Measurements from ENCODE around the gene GPSM1.

The GPSM1 gene

DNA sequence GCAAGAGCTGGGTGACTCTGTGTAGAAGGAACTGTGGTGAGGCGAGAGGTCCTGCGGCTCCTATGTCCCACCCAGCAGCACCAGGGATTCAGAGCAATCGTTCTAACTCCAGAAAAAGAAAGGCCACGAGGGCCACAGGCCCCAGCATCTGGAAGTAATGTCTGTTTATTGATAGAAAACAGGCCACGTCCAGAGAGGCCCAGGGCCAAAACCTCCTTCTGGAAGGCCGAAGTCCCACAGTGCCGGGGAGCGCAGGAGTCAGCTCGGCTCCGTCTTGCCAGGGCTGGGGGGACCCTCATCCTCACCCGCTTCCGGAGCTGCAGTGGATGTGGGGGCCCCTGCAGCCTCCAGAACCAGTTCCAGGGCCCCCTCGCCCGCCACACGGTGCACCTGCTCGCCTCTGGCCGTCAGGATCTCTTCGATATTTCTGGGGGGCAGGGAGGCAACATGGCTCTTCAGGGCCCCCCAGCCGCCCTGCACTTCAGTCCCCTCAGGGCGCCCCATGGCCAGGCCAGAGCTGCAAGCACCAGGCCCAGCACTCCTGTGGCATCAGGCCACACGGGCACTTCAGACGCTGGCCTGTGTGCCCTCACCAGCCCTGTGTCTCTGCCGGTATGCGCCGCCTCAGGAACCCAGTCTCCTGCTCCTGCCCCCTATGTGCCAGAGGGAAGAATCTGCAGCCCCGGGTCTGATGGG, 34.6 kb downstream of the GPSM1 start:
- DNase-seq (ENCODE audit: low spot score): no peak

DNA sequence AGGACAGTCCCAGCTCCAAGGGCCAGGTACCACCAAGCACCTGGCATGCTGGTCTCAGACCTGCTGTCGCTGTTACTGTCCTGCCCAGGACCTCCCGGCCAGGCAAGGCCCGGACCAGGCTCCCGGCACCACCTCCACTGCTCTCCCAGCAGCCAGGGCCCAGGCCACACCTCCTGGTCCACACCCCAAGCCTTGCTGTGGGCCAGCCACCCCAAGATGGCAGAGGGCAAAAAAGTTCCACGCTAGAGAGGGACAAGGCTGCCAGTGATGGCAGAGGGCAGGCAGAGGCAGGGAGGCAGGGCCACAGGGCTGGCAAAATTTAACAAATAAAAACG, 35.1 kb downstream of the GPSM1 start:
- no peak for DNase-seq (ENCODE audit: low spot score)

DNA sequence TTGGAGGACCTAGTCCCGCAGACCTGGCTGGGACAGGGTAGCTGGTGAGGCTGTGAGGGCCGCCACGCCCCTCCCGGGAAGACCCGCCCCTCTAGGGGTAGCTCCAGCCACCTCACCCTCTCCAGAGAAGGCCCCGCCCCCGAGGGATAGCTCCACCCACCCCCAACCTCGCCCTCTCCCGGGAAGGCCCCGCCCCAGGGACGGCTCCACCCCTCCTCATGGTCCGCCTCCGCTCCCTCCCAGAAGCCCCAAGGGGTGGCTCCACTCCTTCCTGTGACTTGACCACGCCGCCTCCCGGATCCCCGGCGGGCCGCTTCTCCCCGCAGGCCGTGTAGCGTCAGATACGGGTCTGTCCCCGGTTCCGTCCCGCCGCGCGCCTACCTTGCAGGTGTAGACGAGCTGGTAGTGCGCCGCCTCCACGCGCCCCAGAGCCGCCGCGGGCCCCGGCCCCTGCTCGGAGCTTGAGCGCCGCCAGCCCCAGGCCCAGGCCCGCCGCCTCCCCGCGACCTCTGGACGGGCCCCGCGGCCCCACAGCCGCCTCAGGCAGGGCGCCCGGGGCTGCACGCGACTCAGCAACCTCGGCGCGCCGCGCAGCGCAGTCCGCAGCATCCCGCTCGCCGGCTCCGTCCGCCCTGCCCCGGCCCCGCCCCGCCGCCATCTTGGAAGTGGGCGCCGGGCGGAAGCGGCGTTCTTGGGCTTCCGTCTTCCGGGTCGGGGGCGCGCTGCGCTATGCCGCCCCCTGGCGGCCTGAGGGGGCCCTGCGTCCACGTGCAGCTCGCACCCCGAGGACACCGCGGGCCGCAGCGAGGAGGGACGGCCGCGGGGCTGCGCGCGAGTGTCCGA, 36.0 kb downstream of the GPSM1 start, which contains the start of gene DNLZ:
Gene DNLZ (minus strand): TSS at position 639 of the 843 bp plus-strand sequence. CDS start 30 bp downstream, at position 609.
- peak; percentile 99 for DNase-seq (ENCODE audit: low spot score)

- no peak for DNase-seq (ENCODE audit: low spot score)
These were observed 36.8 kb downstream of the GPSM1 start for GRCh38 chr9:136363949-136364748.

DNA sequence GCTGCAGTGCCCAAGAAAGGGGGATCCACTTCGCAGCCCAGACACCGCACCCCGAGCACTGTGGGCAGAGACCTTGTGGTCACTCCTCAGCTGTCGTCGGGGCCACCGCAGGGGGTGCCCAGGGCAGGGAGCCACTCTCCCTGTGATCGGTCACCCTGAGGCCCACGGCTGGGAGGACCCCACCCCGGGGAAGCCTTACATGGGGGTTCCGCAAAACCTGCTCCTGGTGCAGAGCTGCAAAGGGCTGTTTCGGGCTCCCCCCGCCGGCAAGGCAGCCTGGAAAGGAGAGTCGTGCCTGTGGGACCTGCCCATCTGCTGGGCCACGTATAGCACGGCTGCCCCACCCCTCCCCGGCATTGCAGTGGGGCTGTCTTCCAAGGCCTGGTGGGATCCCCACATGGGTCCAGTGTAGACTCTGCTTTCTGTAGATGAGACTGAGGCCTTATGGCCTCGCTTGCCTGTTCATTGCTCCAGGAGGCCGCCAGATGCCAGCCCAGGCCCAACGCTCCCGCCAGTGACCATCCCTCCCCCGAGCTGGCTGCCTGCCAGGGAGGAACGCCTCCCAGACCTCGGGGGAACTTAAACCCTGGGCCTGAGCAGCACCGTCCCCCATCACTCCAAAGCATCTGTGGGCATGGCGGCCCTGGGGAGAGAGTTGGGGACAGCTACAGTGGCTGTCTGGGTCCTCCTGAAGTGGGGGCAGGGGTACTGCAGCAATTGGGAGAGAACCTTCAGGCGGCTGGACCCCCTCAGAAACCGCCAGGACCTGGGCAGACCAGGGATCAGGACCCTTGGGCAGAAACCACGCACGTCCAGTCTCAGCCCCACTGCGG, 37.8 kb downstream of the GPSM1 start:
- DNase-seq (ENCODE audit: low spot score): no peak

DNA sequence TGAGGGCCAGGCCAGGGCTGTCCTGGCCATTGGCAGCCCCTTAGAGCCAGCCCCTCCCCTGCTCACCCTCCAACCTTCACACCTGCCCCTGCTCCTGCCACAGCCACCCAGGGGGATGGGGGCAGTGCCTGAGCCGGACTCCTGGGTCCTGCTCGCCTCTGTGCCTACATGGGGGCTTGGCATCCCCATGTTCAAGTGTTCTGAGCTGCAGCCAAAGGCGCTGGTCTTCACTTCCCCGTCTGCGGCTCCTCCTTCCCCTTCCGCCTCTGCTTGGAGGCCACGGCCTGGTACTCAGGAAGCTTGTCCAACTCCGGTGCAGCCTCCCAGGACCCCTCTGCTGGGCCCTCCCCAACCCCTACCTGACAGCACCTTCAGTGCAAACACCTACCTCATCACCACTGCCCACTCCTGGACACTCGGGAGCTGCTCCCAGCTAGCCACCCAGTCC, 38.5 kb downstream of the GPSM1 start:
- DNase-seq (ENCODE audit: low spot score): no peak

- DNase-seq (ENCODE audit: low spot score): no peak
These were observed 39.5 kb downstream of the GPSM1 start for GRCh38 chr9:136366826-136367225.

DNA sequence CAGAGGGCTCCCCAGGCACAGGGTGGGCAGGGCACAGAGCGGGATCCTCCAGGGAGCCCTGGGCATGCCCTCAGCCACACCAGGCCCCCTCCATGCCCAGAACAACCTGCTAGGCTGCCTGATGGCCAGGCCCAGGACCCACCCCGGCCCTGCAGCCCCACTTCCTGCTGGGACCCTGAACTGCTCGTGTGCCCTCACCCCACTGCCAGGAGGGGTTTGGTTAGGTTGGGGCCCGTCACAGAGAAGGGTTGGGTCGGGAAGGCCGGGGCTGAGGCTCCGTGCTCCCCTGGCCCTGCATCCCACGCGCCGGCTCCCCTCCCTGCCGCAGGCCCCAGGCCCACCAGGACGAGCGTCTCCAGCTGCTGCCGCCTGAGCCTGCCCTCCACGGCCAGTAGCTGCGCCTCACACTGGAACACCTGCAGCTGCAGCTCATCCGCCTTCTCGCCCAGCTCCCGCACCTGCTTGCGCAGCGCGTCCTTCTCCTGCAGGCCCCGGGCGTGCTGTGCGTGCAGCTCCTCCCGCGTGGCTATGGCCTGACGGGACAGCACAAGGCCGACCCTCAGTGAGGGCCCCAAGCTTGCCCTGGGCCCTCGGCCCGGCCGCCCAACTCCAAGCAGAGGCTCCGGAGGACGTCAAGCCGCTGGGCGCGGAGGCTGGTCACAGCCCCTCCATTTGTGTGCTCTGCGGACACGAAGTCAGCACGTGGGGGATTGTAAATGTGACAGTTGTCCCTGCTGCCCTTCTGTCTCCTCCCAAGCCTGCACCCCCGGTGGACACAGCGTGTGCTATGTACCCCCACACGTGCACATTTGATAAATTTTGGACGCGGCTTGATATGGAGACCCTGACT, 40.2 kb downstream of the GPSM1 start:
- DNase-seq (ENCODE audit: low spot score): no peak

GRCh38 chr9:136368190-136368589, 40.9 kb downstream of the GPSM1 start:
- no peak for DNase-seq (ENCODE audit: low spot score)

- DNase-seq (ENCODE audit: low spot score): no peak
These were observed 42.7 kb downstream of the GPSM1 start for GRCh38 chr9:136370037-136370436.

DNA sequence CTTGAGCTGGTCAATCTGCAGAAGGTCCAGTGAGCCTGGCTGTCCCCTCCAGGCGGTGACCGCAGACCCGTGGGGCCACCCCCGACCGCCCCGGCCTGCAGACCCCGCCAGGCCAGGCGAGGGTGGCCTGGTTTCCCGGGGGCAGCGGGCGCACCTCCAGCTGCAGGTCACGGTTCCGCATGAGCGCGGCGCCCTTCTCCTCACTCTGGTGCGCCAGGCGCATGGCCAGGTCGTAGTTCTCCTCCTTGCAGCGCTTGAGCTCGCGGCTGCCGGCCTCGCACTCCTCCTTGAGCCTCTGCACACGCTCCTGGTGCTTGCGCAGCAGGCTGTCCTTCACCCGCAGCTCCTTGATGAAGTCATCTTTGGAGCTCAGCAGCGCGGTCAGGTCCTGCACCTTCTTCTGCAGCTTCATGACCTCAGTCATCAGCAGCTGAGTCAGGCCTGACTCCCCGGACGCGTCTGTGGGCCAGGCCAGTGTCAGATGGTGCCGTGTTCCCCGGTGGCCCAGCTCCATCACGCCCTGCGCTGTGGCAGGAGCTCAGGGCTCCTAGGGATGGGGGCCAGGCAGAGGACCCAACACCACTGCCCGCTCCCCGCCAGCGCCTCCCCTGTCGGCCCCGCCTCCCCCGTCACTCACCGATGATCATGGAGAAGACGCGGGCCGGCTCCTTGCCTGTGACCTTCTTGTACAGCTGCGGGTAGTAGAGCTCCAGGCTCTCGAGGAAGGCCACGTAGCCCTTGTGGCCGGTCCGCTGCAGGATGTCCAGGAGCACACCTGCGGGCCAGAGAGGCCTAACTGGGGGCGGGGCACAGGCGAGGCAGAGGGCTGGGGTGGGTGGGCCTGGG, 43.6 kb downstream of the GPSM1 start:
- DNase-seq (ENCODE audit: low spot score): no peak

DNA sequence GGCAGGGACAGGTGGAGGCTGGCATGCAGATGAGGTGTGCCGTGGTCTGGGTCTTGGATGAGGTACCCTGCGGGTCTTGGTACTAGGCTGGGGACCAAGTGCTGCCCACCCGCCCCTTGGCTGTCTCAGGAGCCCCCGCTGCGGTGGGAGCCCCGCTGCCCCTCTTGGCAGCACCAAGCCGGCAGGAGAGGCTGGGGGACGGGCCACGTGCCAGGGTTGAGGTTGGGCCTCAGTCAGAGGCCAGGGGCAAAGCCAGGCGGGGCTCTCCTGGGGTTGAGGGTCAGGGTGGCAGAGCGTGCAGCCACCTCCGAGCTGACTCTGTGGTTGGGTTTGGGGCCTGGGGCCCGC, 44.2 kb downstream of the GPSM1 start:
- DNase-seq (ENCODE audit: low spot score): no peak

DNA sequence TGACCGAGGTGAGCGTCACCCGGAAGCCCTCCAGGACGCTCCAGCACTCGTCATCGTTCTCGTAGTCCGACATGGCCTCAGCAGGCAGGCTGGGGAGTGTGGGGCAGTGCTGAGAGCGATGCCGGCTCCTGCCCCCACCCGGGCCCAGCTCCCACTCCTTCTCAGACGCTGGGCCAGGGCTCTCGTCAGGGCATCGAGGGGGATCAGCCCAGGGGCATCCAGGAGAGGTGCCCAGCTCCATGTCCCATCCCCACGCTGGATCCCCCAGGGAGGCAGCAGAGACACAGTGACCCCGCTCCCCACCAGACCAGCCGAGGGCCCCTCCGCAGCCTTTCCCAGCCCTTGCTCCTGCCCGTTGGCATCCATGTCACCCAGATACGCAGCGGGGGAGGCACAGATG, 44.7 kb downstream of the GPSM1 start:
- no peak for DNase-seq (ENCODE audit: low spot score)

DNA sequence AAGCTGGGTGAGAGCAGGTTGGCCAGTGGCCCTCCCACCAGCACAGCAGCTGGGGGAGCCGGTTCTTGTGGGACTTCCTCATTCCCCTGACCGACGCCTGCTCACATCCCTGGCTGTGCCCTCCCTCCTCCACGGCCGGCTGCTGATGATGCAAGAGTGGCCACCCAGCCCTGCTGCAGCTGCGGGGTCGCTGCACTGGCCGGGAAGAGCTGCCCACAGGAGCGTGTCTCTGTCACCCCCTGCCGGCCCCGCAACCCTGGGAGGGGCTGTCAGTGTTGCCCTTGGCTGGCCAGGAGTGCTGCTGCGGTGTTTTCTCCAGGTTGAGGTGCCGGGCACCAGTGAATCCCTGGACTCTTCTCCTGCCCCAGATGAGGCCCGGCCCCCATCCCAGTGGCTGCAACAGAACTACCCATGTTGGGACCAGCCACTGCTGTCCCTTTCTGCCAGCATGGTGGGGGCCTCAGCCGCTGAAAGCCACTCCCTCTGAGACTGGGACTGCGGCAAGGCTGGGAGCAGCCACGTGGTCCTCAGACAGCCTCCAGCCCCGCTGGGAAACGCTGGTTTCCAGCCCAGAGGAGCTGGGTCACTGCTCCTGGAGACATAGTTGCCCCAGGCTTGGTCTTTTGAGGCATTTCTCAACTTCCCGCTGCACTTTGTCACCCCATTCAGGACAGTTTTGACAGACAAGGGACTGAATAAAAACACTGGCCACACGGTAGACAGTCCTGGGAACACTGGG, 45.4 kb downstream of the GPSM1 start:
- DNase-seq (ENCODE audit: low spot score): no peak

DNA sequence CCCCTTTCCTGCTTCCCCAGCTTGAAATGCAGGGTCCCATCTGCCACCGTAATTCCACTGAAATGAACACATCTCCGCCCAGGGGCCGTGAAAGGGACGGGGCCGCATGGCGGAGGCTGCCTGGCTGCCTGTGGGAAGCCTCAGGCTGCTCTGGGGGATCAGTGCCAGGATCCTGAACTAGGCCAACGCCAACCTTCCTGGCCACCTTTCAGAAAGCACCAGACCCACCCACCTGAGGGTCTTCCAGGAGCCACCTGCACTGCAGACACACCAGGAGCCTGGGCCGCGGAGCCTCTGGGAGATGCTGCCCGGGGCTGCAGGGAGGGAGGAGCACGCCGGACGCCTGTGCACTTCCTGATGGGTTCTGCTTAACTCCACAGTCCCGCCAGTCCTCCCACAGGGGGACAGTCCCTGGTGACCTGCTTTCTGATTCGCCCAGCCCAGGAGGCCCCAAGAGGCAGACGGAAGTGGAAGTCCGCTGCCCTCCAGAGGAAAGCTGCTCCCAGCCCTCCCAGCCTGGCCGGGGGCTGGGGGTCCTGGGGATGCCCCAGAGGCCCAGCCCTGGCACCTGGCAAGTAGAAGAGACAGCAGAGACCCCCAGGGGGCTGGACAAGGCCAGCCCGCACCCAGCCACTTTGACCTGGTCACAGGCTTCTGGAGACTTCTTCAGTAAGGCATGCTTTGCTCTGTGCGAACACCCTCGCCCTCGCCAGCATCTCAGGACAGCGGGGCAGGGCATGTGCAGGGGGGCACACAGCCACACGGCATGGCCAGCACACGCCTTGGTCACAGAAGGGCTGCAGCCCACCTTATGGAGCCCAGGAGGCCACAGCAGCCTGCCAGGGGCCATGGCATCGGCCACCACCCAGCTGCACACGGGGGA, 46.2 kb downstream of the GPSM1 start, which contains the start of gene CARD9:
Gene CARD9 (minus strand): TSS at position 370 of the 883 bp plus-strand sequence. CDS start 1,591 bp downstream, outside the sequence.
- no peak for DNase-seq (ENCODE audit: low spot score)

GRCh38 chr9:136374183-136374575, 46.8 kb downstream of the GPSM1 start:
- no peak for DNase-seq (ENCODE audit: low spot score)

GRCh38 chr9:136375096-136375495, 47.8 kb downstream of the GPSM1 start:
- DNase-seq (ENCODE audit: low spot score): no peak

- DNase-seq (ENCODE audit: low spot score): no peak
These were observed 49.1 kb downstream of the GPSM1 start for GRCh38 chr9:136376457-136376856.

All from germinal center (tissue), 1 donor.